ENCODE data around the gene PARD3. TPM values are rescaled to one million over a fixed set of nuclear protein-coding genes. Genes with fewer than 3 reads are reported as not detected.
A peak's percentile ranks its signal among the peaks of the same experiment; 100 is the strongest.

The PARD3 gene
- total RNA-seq, 4 donors from 2014 or later = 30.9 to 54.6 (median 40.0) TPM

- ATAC-seq (ENCODE audit: low FRiP score) = no peak
- no peak for DNase-seq (ENCODE audit: low spot score)
- TF ChIP-seq, protein P1, sequence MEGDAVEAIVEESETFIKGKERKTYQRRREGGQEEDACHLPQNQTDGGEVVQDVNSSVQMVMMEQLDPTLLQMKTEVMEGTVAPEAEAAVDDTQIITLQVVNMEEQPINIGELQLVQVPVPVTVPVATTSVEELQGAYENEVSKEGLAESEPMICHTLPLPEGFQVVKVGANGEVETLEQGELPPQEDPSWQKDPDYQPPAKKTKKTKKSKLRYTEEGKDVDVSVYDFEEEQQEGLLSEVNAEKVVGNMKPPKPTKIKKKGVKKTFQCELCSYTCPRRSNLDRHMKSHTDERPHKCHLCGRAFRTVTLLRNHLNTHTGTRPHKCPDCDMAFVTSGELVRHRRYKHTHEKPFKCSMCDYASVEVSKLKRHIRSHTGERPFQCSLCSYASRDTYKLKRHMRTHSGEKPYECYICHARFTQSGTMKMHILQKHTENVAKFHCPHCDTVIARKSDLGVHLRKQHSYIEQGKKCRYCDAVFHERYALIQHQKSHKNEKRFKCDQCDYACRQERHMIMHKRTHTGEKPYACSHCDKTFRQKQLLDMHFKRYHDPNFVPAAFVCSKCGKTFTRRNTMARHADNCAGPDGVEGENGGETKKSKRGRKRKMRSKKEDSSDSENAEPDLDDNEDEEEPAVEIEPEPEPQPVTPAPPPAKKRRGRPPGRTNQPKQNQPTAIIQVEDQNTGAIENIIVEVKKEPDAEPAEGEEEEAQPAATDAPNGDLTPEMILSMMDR (IDR thresholded peaks at IDR 0.05) = no peak
Observed at GRCh38 chr10:34633374-34633773, 181.7 kb downstream of the PARD3 start.

- DNase-seq (ENCODE audit: low spot score) (no peak), ATAC-seq (ENCODE audit: low FRiP score) (no peak)
- TF ChIP-seq, protein P1 (IDR thresholded peaks at IDR 0.05) = no peak
Observed at GRCh38 chr10:34629084-34629483, 186.0 kb downstream of the PARD3 start.

- DNase-seq (ENCODE audit: low spot score) (no peak), ATAC-seq (ENCODE audit: low FRiP score) (peak; percentile 65)
- TF ChIP-seq, protein P1 (IDR thresholded peaks at IDR 0.05) = no peak
Observed at GRCh38 chr10:34628174-34628796, 186.8 kb downstream of the PARD3 start.

DNA sequence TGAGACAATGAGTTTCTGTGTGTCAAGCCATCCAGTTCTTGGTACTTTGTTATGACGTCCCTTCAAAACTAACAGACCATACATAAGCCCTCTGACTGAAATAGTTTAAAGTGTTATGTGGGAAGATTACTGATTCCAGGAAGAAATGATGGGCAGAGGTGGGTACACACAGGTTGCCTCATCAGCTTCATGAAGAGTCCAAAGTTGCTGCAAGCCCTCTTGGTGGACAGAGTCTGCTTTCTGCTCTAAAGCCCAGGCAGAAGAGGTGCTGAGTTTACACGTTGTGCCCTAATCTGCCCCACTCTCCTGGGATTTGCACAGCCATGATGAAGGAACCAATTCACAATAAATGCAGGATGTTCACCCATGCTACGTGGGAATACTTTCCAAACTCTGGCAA, 187.4 kb downstream of the PARD3 start:
- TF ChIP-seq, protein P1 (IDR thresholded peaks at IDR 0.05) = no peak
- no peak for DNase-seq (ENCODE audit: low spot score)
- peak; percentile 14 for ATAC-seq (ENCODE audit: low FRiP score)

DNA sequence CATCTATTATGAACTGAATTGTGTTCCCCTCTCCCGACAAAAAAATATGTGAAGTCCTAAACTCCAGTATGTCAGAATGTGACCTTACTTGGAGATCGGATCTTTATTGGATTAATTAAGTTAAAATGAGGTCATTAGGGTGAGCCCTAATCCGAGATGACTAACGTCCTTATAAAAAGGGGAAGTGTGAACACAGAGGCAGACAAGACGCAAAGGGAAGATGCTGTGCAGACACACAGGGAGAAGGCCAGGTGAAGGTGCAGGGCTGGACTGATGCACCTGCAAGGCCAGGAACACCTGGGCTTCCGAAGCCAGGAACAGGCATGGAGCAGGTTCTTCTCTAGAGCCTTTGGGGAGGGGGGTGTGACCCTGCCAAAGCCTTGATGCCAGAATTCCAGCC, 187.8 kb downstream of the PARD3 start:
- no peak for ATAC-seq (ENCODE audit: low FRiP score)
- no peak for DNase-seq (ENCODE audit: low spot score)
- TF ChIP-seq, protein P1 (IDR thresholded peaks at IDR 0.05) = no peak

- DNase-seq (ENCODE audit: low spot score) (no peak), ATAC-seq (ENCODE audit: low FRiP score) (no peak)
- TF ChIP-seq, protein P1 (IDR thresholded peaks at IDR 0.05) = no peak
Observed at GRCh38 chr10:34626158-34626880, 188.8 kb downstream of the PARD3 start.
